GM12891 (cell line): ENCODE measurements around the gene KRT84.

Experiments
- PAX5 ChIP-seq: IDR thresholded peaks from 2 replicates; pipeline ENCODE4 v1.6.1; 2011; ENCODE audit warnings: low read length, moderate library complexity, mild to moderate bottlenecking; ENCODE audit not compliant: insufficient read depth, severe bottlenecking
- POLR2A ChIP-seq: IDR thresholded peaks from 2 replicates; pipeline ENCODE4 v1.6.1; 2011; ENCODE audit warnings: low read depth, low read length, control low read depth
- POLR2AphosphoS5 ChIP-seq: IDR thresholded peaks from 2 replicates; pipeline ENCODE4 v1.6.1; 2011; ENCODE audit warnings: low read depth, low read length, control low read depth
- POU2F2 ChIP-seq: IDR thresholded peaks from 2 replicates; pipeline ENCODE4 v1.6.1; 2011; ENCODE audit warnings: low read depth, mild to moderate bottlenecking, control low read depth, low read length, moderate library complexity
- SPI1 ChIP-seq: IDR thresholded peaks from 2 replicates; pipeline ENCODE4 v1.6.1; 2011; ENCODE audit warnings: low read depth, low read length, control low read depth
- TAF1 ChIP-seq: IDR thresholded peaks from 2 replicates; pipeline ENCODE4 v1.6.1; 2011; ENCODE audit warnings: low read depth, low read length, control low read depth

DNA sequence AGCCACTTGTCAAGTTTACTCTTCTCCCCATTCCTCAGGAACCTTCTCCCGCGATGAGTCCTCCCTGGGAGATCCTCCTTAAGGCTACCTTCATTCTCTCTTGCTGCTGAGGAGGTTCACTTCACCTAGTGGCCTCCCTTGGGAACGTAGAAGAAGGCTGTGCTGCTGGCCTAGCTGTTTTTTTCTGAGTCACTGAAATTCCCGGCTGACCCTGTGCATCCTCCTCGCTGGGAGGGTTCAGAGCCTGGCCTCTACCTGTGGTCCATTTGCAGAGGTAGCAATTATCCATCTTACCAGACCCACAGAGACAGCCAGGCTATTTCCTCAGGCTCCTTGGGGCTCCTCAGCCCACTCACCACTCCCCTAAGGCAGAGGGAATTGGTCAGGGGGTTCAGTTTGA is 16.1 kb upstream of the KRT84 start:
- TF ChIP-seq POLR2A: no peak
- TF ChIP-seq TAF1: no peak
- TF ChIP-seq POLR2AphosphoS5: no peak
- TF ChIP-seq SPI1: no peak
- TF ChIP-seq PAX5: no peak
- TF ChIP-seq POU2F2: no peak
